Kidney (tissue), 14 donors: ENCODE measurements around the gene SLC7A6OS. TPM values are rescaled to one million over a fixed set of nuclear protein-coding genes. Genes with fewer than 3 reads are reported as not detected.

Source experiments
- DNase-seq, 5 donors: peaks; one replicate each; pipeline ENCODE4 v3.0.0-alpha.2; 2013 to 2020
- FAIRE-seq: peaks from 2 replicates; lab custom pipeline; 2012; peaks lifted over from hg19 to GRCh38; lab: Jason Lieb, UNC
- H3K27ac ChIP-seq, 2 donors: one replicate each; pipeline ENCODE4 v1.7.0; 2013; ENCODE audit warnings: low read depth in 2 of 2, low read length in 2 of 2, inconsistent platforms in 1 of 2
- H3K27me3 ChIP-seq: one replicate; pipeline ENCODE4 v1.7.1; 2013; ENCODE audit warnings: low read length, inconsistent platforms; ENCODE audit not compliant: control insufficient read depth, insufficient read depth
- H3K36me3 ChIP-seq, 3 donors: one replicate each; pipeline versions ENCODE4 v1.7.0 to v1.7.1; 2013; ENCODE audit warnings: low read length in 3 of 3, control low read depth in 1 of 3, inconsistent platforms in 1 of 3; ENCODE audit not compliant: insufficient read depth in 3 of 3, control insufficient read depth in 2 of 3
- H3K4me1 ChIP-seq, 3 donors: one replicate each; pipeline versions ENCODE4 v1.7.0 to v1.7.1; 2013; ENCODE audit warnings: low read length in 3 of 3, inconsistent platforms in 1 of 3, low read depth in 1 of 3; ENCODE audit not compliant: control insufficient read depth in 2 of 3, insufficient read depth in 2 of 3
- H3K4me3 ChIP-seq, 3 donors: one replicate each; pipeline versions ENCODE4 v1.7.0 to v1.8.1; 2013; ENCODE audit warnings: low read length in 3 of 3, control low read depth in 1 of 3, inconsistent platforms in 1 of 3
- H3K9ac ChIP-seq, 3 donors: one replicate each; pipeline versions ENCODE4 v1.7.0 to v1.7.1; 2013; ENCODE audit warnings: low read length in 3 of 3, control low read depth in 1 of 3, inconsistent platforms in 1 of 3
- H3K9me3 ChIP-seq, 3 donors: one replicate each; pipeline versions ENCODE4 v1.7.0 to v1.7.1; 2013; ENCODE audit warnings: low read length in 3 of 3, control low read depth in 1 of 3, inconsistent platforms in 1 of 3; ENCODE audit not compliant: control insufficient read depth in 2 of 3, insufficient read depth in 1 of 3
- CTCF ChIP-seq: IDR thresholded peaks from 3 replicates; pipeline ENCODE4 v1.5.1; 2012; ENCODE audit warnings: mild to moderate bottlenecking, moderate library complexity, borderline replicate concordance; ENCODE audit not compliant: insufficient read depth; ENCODE audit errors: extremely low read depth
- intact Hi-C: fragments of 100-400 bp; cut with DNase I; formaldehyde crosslinking; loops from one replicate; pipeline ENCODE4 v1.11.1; 2022
- polyA plus RNA-seq: library from polyadenylated mRNA; stranded (reverse); fragments of 350-450 nt; fragmentation: Illumina TruSeq; extraction: RNeasy Lipid Tissue Mini Kit (QIAGEN cat#74804); gene quantifications from one replicate; pipeline ENCODE4 v1.2.3, GENCODE V29; 2014; ENCODE audit warnings: low read depth, low replicate concordance; ENCODE audit not compliant: insufficient read depth
- total RNA-seq: library from RNA; stranded (reverse); fragmentation: NEBNext Ultra II Directional; extraction: Animal tissue kit (Norgen Biotek cat#: 25700); gene quantifications from one replicate; pipeline ENCODE4 v1.2.1, GENCODE V29; 2021
- donor health status: control.
- donor health status: control.
- donor health status: control.
- donor health status: control.
- donor health status: control.
- donor health status: DM: yes; HTN: yes; CAD: no.
- donor health status: Normal renal cell carcinoma (clear cell type).

Gene SLC7A6OS
- total and polyA plus RNA-seq, 2 donors from 2014 or later = 9.2 to 20.3 TPM

GRCh38 chr16:68353366-68353765 lies 42.6 kb upstream of the SLC7A6OS start:
- Histone ChIP-seq H3K27me3 (no peaks in the 10 kb centered on the region), H3K4me1 (peaks cover 0 to 3% (median 0%) of the 10 kb centered on the region in 3 donors), H3K27ac (no peak overlapping the region), H3K4me3 (no peak overlapping the region), H3K9ac (no peak overlapping the region), H3K9me3 (no peaks in the 10 kb centered on the region), H3K36me3 (peaks cover 0 to 47% (median 38%) of the 10 kb centered on the region in 3 donors)
- intact Hi-C loops = no loop called here
- no peak for FAIRE-seq
- TF ChIP-seq CTCF = no peak
- peak in 1 of 5 donors; percentile 44 for DNase-seq

- Histone ChIP-seq H3K4me1 (peaks cover 0 to 3% (median 0%) of the 10 kb centered on the region in 3 donors), H3K4me3 (no peak overlapping the region), H3K9me3 (no peaks in the 10 kb centered on the region), H3K36me3 (peaks cover 0 to 40% (median 37%) of the 10 kb centered on the region in 3 donors), H3K27ac (no peak overlapping the region), H3K9ac (no peak overlapping the region), H3K27me3 (no peaks in the 10 kb centered on the region)
- no peak for FAIRE-seq
- intact Hi-C loops = no loop called here
- peak in 1 of 5 donors; percentile 69 for DNase-seq
- no peak for TF ChIP-seq CTCF
Measured at GRCh38 chr16:68351991-68352431, 41.3 kb upstream of the SLC7A6OS start.

GRCh38 chr16:68351463-68351862 lies 40.7 kb upstream of the SLC7A6OS start:
- Histone ChIP-seq H3K4me3 (no peak overlapping the region), H3K27ac (no peak overlapping the region), H3K9ac (no peak overlapping the region), H3K4me1 (peaks cover 0 to 3% (median 0%) of the 10 kb centered on the region in 3 donors), H3K9me3 (no peaks in the 10 kb centered on the region), H3K36me3 (peaks cover 0 to 38% (median 35%) of the 10 kb centered on the region in 3 donors), H3K27me3 (no peaks in the 10 kb centered on the region)
- no peak for TF ChIP-seq CTCF
- intact Hi-C loops = no loop called here
- peak in 1 of 5 donors; percentile 68 for DNase-seq
- no peak for FAIRE-seq
